ENCODE measurements around the gene UTS2R.

Gene UTS2R

DNA sequence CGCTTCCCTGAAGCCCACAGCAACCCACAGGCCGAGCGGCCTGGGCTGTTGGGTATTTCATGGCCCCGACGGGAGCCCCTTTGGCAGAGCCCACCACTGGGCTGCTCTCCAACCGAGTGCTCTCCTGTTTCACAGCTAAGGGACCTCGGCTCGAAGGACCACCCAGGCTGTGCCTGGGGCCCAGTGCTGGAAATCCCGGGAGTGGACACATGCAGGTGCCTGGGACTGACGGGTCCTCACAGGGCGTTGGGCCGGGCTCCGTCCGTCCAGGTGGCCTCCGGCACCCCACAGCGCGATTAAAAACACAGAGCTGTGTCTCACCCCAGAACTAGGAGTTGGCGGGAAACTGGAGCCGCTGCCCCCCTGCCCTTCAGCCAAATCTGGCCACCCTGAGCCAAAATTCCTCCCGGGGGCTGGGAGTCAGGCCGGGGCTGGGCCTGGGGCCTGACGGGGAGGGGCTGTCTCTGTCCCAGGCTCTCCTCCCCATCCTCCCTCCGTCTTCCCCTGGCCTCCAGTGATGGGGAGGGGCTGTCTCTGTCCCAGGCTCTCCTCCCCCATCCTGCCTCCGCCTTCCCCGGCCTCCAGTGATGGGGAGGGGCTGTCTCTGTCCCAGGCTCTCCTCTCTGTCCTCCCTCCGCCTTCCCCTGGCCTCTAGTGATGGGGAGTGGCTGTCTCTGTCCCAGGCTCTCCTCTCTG, 14.1 kb downstream of the UTS2R start:
- Mint-ChIP-seq H3K4me1 (peaks cover 18% of the 10 kb centered on the region), H3K4me3 (no peak overlapping the region), H3K9me3 (no peaks in the 10 kb centered on the region), H3K36me3 (no peaks in the 10 kb centered on the region), H3K27ac (no peak overlapping the region), H3K27me3 (peaks cover 51% of the 10 kb centered on the region)
- no peak for ATAC-seq

DNA sequence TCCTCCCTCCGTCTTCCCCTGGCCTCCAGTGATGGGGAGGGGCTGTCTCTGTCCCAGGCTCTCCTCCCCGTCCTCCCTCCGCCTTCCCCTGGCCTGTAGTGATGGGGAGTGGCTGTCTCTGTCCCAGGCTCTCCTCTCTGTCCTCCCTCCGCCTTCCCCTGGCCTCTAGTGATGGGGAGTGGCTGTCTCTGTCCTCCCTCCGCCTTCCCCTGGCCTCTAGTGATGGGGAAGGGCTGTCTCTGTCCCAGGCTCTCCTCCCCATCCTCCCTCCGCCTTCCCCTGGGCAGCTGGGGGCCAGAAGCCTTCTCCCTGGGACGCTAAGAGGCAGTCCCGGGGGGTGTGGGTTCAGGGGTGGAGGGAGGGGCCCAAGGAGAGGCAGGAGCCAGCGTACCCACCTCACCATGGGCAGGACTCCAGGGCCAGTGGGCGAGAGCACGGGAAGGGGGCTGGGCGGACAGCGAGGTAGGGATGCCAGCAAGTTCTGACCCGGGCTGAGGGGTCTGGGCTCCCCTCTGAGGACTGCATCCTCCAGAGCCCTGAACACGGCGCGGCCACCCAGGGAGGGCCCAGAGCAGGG, 14.8 kb downstream of the UTS2R start:
- Mint-ChIP-seq H3K27me3 (peaks cover 44% of the 10 kb centered on the region), H3K27ac (no peak overlapping the region), H3K9me3 (no peaks in the 10 kb centered on the region), H3K36me3 (no peaks in the 10 kb centered on the region), H3K4me1 (peaks cover 14% of the 10 kb centered on the region), H3K4me3 (no peak overlapping the region)
- ATAC-seq: no peak

DNA sequence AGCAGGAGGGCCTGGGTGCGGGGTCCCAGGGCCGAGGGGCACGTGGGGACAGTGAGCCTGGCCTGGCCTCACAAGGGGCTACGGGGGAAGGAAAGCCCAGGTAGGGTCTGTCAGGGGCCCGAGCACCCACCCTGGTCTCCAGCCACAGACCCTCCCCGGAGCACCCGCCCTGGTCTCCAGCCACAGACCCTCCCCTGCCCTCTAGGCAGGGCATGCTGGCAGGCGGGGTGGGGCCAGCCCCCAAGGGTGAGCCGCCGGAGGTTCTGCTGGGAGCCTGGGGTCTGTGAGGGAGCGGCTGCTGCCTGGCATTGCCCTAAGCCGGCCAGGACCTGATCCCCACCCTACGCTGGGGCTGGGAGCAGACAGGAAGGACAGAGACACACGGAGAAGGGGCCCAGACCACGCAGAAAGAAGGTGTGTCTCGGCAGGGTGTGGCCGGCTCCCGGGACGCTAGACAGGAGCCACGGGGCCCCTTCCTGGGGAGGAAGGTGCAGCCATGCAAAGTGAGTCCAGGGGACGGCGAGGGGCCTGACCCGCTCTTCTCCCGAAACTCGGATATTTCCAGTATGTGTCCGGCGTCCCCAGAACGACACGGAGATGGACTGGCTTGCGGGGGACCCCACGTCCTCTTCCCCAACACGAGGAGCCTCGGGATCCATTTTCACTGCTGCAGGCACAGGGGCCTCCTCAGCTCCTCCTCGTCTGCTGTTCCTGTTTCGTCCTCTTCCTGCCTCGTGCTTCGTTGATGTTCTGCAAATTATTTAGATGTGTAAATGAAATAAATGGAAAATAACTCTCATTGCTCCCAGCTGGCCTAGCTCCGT, 15.5 kb downstream of the UTS2R start:
- peaks cover 2% of the 10 kb centered on the region for H3K36me3 Mint-ChIP-seq
- H3K27me3 Mint-ChIP-seq: peaks cover 41% of the 10 kb centered on the region
- H3K4me3 Mint-ChIP-seq: no peak overlapping the region
- H3K4me1 Mint-ChIP-seq: peaks cover 11% of the 10 kb centered on the region
- no peak overlapping the region for H3K27ac Mint-ChIP-seq
- H3K9me3 Mint-ChIP-seq: no peaks in the 10 kb centered on the region
- no peak for ATAC-seq

DNA sequence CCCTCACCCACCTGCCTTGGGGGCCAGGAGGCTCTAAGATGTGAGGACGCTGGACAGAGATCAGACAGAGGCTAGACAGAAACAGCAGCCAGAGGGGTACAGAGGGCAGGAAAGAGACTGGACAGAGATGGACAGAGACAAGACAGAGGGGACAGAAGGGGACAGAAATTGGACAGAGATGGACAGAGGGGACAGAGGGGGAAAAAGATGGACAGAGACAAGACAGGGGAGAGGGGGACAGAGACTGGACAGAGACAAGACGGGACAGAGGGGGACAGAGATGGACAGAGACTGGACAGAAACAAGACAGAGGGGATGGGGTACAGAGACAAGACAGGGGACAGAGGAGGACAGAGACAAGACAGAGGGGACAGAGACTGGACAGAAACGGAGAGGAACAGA, 16.1 kb downstream of the UTS2R start:
- no peak for ATAC-seq
- Mint-ChIP-seq H3K4me3 (no peak overlapping the region), H3K4me1 (peaks cover 11% of the 10 kb centered on the region), H3K27me3 (peaks cover 35% of the 10 kb centered on the region), H3K9me3 (no peaks in the 10 kb centered on the region), H3K27ac (no peak overlapping the region), H3K36me3 (peaks cover 8% of the 10 kb centered on the region)

- H3K4me1 Mint-ChIP-seq: peaks cover 11% of the 10 kb centered on the region
- H3K27ac Mint-ChIP-seq: no peak overlapping the region
- peaks cover 28% of the 10 kb centered on the region for H3K27me3 Mint-ChIP-seq
- peaks cover 15% of the 10 kb centered on the region for H3K36me3 Mint-ChIP-seq
- H3K9me3 Mint-ChIP-seq: no peaks in the 10 kb centered on the region
- no peak overlapping the region for H3K4me3 Mint-ChIP-seq
- ATAC-seq: no peak
Measured at GRCh38 chr17:82388223-82388921, 16.8 kb downstream of the UTS2R start.

DNA sequence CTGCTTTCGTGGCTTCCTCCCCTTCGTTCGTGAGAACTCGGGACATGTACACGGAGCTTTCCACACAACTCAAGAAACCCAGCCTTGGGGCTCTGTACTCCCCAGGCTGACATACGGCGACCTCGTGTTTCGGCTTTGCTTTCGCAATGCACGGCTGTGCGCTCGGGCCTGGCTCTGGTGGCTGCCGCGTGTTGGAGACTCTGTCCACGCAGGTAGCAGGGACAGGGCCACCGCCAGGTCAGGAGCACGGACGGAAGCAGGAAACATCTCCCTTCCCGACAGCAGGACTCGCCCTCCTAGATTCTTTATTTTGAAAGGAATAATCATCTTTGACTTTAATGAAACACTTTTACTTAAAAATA, 17.3 kb downstream of the UTS2R start:
- no peak overlapping the region for H3K27ac Mint-ChIP-seq
- H3K27me3 Mint-ChIP-seq: peaks cover 23% of the 10 kb centered on the region
- H3K36me3 Mint-ChIP-seq: peaks cover 20% of the 10 kb centered on the region
- H3K4me3 Mint-ChIP-seq: no peak overlapping the region
- no peak for ATAC-seq
- peaks cover 11% of the 10 kb centered on the region for H3K4me1 Mint-ChIP-seq
- H3K9me3 Mint-ChIP-seq: no peaks in the 10 kb centered on the region

GRCh38 chr17:82389379-82389778, 17.8 kb downstream of the UTS2R start:
- Mint-ChIP-seq H3K4me1 (peaks cover 11% of the 10 kb centered on the region), H3K36me3 (peaks cover 24% of the 10 kb centered on the region), H3K4me3 (no peak overlapping the region), H3K27me3 (peaks cover 22% of the 10 kb centered on the region), H3K9me3 (no peaks in the 10 kb centered on the region), H3K27ac (no peak overlapping the region)
- no peak for ATAC-seq

DNA sequence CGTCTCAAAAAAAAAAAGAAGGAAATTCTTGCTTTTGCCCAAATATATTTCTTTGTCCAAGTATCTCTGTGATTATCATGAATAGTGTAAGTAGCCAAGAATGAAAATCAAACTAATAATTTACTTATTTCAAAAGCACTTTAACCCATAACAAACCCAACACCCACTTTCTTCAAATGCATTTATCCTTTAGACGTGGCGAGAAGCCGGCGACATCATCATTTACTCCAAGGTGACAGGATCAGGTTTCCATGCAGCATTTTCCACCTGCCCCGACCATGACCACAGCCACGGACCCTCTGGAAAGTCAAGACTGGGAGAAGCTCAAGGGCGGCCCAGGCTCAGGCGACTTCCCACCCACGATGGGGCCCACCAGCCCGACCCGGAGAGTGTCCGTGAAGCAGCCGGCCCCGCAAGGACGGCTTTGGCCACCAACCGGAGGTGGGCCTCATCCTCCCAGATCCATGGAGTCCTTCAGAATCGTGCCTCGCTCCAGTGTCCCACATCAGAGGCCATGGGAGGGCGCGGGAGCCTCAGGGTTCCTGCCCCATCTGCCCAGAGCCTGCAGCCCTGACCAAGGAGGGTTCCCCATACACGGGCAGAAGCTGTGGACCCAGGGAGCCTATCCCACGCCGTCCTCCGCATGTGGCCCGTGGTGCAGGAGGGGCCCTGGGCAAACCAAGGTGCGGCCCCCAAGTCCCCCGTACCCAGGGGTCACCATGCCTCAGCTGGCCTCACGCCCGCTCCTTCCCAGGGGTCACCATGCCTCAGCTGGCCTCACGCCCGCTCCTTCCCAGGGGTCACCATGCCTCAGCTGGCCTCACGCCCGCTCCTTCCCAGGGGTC, 18.7 kb downstream of the UTS2R start:
- Mint-ChIP-seq H3K27ac (no peak overlapping the region), H3K36me3 (peaks cover 32% of the 10 kb centered on the region), H3K4me1 (peaks cover 11% of the 10 kb centered on the region), H3K27me3 (peaks cover 15% of the 10 kb centered on the region), H3K4me3 (no peak overlapping the region), H3K9me3 (no peaks in the 10 kb centered on the region)
- peak; percentile 31 for ATAC-seq

DNA sequence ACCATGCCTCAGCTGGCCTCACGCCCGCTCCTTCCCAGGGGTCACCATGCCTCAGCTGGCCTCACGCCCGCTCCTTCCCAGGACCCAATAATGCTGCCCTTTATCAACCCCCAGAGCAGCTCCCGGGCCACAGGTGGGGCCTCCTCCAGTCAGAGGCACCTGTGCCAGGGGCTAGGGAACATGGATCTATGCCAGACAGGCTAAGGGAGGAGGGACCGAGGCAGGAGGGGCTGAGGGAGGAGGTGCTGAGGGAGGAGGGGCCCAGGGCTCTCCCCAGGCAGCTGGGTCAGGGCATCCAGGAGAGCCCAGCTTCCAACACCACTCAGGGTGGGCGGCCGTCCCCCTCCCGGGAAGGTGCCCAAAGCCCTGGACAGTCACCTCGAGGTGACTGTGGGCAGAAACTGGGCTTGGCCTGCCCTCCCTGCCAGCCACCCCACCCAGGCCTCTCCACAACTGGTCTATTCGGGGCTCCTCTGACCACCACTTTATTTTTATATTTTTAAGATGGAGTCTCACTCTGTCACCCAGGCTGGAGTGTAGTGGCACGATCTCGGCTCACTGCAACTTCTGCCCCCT, 19.4 kb downstream of the UTS2R start:
- peaks cover 11% of the 10 kb centered on the region for H3K4me1 Mint-ChIP-seq
- ATAC-seq: peak; percentile 38
- no peak overlapping the region for H3K27ac Mint-ChIP-seq
- peaks cover 36% of the 10 kb centered on the region for H3K36me3 Mint-ChIP-seq
- peaks cover 8% of the 10 kb centered on the region for H3K27me3 Mint-ChIP-seq
- no peaks in the 10 kb centered on the region for H3K9me3 Mint-ChIP-seq
- no peak overlapping the region for H3K4me3 Mint-ChIP-seq

DNA sequence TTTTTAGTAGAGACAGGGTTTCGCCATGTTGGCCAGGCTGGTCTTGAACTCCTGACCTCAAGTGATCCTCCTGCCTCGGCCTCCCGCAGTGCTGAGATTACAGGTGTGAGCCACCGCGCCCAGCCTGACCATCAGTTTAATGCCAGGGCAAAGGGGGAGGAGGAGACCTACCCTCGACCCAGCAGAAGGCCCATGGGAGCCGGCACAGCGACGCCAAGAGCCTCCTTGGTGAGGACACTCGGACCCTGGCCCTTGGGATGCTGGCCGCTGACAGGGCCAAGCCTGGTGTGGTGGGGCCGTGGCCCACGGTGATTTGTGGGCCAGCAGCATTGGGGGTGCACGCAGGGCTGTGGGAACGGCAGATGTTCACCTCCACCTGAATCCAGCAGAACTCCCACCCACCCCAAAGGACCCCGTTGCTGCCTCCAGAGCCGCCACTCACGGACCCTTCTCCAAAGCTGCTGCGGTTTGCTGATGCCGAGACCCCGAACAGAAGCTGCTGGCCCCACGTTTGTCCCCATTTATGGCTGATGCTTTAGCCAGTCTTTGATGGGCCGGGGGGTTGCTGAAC, 20.0 kb downstream of the UTS2R start:
- peaks cover 11% of the 10 kb centered on the region for H3K4me1 Mint-ChIP-seq
- no peak for ATAC-seq
- peaks cover 42% of the 10 kb centered on the region for H3K36me3 Mint-ChIP-seq
- no peak overlapping the region for H3K27ac Mint-ChIP-seq
- peaks cover 1% of the 10 kb centered on the region for H3K27me3 Mint-ChIP-seq
- H3K4me3 Mint-ChIP-seq: no peak overlapping the region
- no peaks in the 10 kb centered on the region for H3K9me3 Mint-ChIP-seq

DNA sequence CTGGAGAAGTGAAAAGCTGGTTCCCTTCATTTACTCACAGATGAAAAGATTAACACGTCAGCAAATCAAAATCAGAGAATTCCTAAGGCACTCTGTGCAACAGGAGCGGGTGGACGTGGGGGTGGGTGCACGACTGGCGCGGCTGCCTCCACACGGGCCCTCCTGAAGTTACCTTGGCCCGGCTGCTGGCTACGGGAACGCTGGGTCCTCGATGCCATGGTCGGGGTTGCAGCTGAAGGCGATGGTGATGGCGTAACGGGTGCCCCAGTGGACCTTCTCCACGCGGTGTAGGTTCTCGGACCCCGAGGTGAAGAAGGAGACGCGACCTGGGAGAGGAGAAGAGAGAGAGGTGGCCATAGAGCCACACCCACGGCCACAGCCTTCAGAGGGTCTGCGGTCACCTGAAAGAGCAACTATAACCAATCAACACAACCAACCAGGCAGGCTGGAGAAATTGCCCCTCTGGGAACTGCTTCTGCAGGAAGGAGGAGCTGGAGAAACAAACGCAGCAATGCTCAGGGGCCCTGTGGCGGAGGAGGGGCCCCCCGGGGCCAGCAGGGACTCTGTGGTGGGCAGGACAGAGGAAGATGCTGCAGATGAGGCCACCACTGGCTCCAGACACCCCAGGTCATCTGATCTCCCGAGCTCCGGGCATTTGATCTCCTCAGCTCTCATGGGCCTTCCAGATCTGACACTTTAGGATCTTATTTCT, 20.8 kb downstream of the UTS2R start:
- no peaks in the 10 kb centered on the region for H3K9me3 Mint-ChIP-seq
- peaks cover 47% of the 10 kb centered on the region for H3K36me3 Mint-ChIP-seq
- no peaks in the 10 kb centered on the region for H3K27me3 Mint-ChIP-seq
- no peak overlapping the region for H3K27ac Mint-ChIP-seq
- H3K4me1 Mint-ChIP-seq: peaks cover 8% of the 10 kb centered on the region
- no peak for ATAC-seq
- no peak overlapping the region for H3K4me3 Mint-ChIP-seq

DNA sequence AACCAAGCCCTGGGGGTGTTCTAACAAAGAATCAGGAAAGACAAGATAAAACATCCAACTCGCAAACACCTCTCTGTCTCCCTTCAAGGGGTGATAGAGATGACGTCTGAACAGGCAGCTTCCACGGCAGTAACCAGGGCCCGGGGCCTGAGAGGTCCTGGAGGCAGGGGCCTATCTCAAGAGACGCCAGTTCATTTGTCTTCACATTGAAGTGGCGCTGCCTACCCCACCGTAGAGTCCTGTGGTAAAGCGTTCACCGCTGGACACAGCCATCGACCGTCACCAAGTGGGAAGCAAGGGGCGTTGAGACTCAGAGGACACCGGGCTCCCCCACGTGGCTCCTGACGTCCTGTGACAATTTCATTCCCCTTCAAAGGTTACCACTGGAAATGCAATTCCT, 21.4 kb downstream of the UTS2R start:
- no peak overlapping the region for H3K27ac Mint-ChIP-seq
- H3K27me3 Mint-ChIP-seq: no peaks in the 10 kb centered on the region
- H3K9me3 Mint-ChIP-seq: no peaks in the 10 kb centered on the region
- H3K36me3 Mint-ChIP-seq: peaks cover 52% of the 10 kb centered on the region
- no peak for ATAC-seq
- H3K4me3 Mint-ChIP-seq: no peak overlapping the region
- H3K4me1 Mint-ChIP-seq: peaks cover 3% of the 10 kb centered on the region

DNA sequence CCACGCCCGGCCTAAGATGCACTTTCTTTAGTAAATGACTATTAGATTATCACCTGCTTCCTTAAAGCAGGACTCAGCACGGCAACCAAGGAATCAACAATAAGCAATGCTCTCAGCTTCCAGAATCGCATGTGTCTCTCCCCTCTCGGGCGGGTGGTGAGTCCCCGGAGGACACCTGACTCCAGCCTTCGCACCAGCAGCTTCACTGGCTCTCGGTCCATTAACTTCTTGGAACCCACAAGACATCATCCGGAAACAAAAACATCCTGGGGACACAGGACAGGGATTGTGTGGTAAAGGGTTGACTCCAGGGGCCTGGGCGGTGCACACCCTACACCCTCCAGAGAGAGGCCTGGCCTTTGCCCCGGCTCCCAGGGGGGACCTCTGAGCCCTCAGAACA, 22.7 kb downstream of the UTS2R start:
- H3K4me3 Mint-ChIP-seq: no peak overlapping the region
- ATAC-seq: no peak
- peaks cover 59% of the 10 kb centered on the region for H3K36me3 Mint-ChIP-seq
- no peak overlapping the region for H3K27ac Mint-ChIP-seq
- H3K9me3 Mint-ChIP-seq: no peaks in the 10 kb centered on the region
- no peaks in the 10 kb centered on the region for H3K27me3 Mint-ChIP-seq
- no peaks in the 10 kb centered on the region for H3K4me1 Mint-ChIP-seq
